Stimulated activated effector memory CD8-positive, alpha-beta T cell treated with anti-CD3 and anti-CD28 coated beads, Interleukin-12 subunit alpha, Interleukin-12 subunit beta, amount 100 ng/mL, for 72 hours (primary cell): ENCODE results near the gene GPR21.
A peak's percentile ranks its signal among the peaks of the same experiment; 100 is the strongest.

ENCODE experiments used
- ATAC-seq: fragments of 150-1000 bp; cut with Tn5 transposase; 2 replicates; pipeline ENCODE4 v1.10.0; 2021
- DNase-seq, 2 donors: peaks; one replicate each; pipeline ENCODE4 v3.0.0; 2021 to 2022; ENCODE audit warnings: low spot score in 2 of 2
- H3K27ac Mint-ChIP-seq: one replicate; pipeline ENCODE4 v1.8.0; 2022; ENCODE audit warnings: mild to moderate bottlenecking, mixed read lengths
- H3K36me3 Mint-ChIP-seq: one replicate; pipeline ENCODE4 v1.8.0; 2022; ENCODE audit warnings: mild to moderate bottlenecking, mixed read lengths
- H3K4me1 Mint-ChIP-seq: one replicate; pipeline ENCODE4 v1.8.0; 2022; ENCODE audit warnings: mixed read lengths
- H3K4me3 Mint-ChIP-seq: one replicate; pipeline ENCODE4 v1.8.0; 2022; ENCODE audit warnings: mild to moderate bottlenecking, mixed read lengths
- H3K9me3 Mint-ChIP-seq: one replicate; pipeline ENCODE4 v1.8.0; 2022; ENCODE audit warnings: mixed read lengths

The GPR21 gene

GRCh38 chr9:123033352-123033751, at the start of gene GPR21:
GPR21 (plus strand) TSS chr9:123033667; CDS start chr9:123034567, 900 bp downstream.
- no peak within 1 kb of the TSS for H3K27ac Mint-ChIP-seq
- H3K4me3 Mint-ChIP-seq = no peak within 1 kb of the TSS
- DNase-seq = no peak

GRCh38 chr9:122986010-122986409, 47.5 kb upstream of the GPR21 start:
- DNase-seq (no peak), ATAC-seq (no peak)
- Mint-ChIP-seq H3K4me3 (no peak overlapping the region), H3K27ac (no peak overlapping the region), H3K36me3 (peaks cover 54% of the 10 kb centered on the region), H3K9me3 (no peaks in the 10 kb centered on the region), H3K4me1 (peaks cover 5% of the 10 kb centered on the region)

More at GRCh38 chr9:123033352-123033751, at the start of gene GPR21:
- no peaks in the 10 kb centered on the region for H3K9me3 Mint-ChIP-seq
- H3K4me1 Mint-ChIP-seq = peaks cover 12% of the 10 kb centered on the region
- H3K36me3 Mint-ChIP-seq = peaks cover 20% of the 10 kb centered on the region
- ATAC-seq = no peak

GRCh38 chr9:122988141-122988540, 45.3 kb upstream of the GPR21 start:
- no peak for ATAC-seq
- Mint-ChIP-seq H3K4me1 (peaks cover 5% of the 10 kb centered on the region), H3K9me3 (no peaks in the 10 kb centered on the region), H3K36me3 (peaks cover 64% of the 10 kb centered on the region), H3K4me3 (no peak overlapping the region), H3K27ac (no peak overlapping the region)
- no peak for DNase-seq

- H3K4me1 Mint-ChIP-seq = peaks cover 5% of the 10 kb centered on the region
- DNase-seq (no peak), ATAC-seq (peak; percentile 79)
- no peak overlapping the region for H3K4me3 Mint-ChIP-seq
- H3K36me3 Mint-ChIP-seq = peaks cover 72% of the 10 kb centered on the region
- no peak overlapping the region for H3K27ac Mint-ChIP-seq
- H3K9me3 Mint-ChIP-seq = no peaks in the 10 kb centered on the region
These were observed 44.4 kb upstream of the GPR21 start for GRCh38 chr9:122988920-122989621.

- Mint-ChIP-seq H3K4me1 (peaks cover 5% of the 10 kb centered on the region), H3K27ac (no peak overlapping the region), H3K36me3 (peaks cover 72% of the 10 kb centered on the region), H3K4me3 (no peak overlapping the region), H3K9me3 (no peaks in the 10 kb centered on the region)
- ATAC-seq (peak; percentile 97), DNase-seq (peak in 1 of 2 donors; percentile 56)
These were observed 42.1 kb upstream of the GPR21 start for GRCh38 chr9:122991370-122991830.

- Mint-ChIP-seq H3K27ac (no peak overlapping the region), H3K9me3 (no peaks in the 10 kb centered on the region), H3K4me3 (no peak overlapping the region), H3K4me1 (no peaks in the 10 kb centered on the region), H3K36me3 (peaks cover 84% of the 10 kb centered on the region)
- ATAC-seq (no peak), DNase-seq (no peak)
These were observed 36.9 kb upstream of the GPR21 start for GRCh38 chr9:122996586-122996985.

- no peak overlapping the region for H3K4me3 Mint-ChIP-seq
- no peaks in the 10 kb centered on the region for H3K4me1 Mint-ChIP-seq
- ATAC-seq = no peak
- H3K9me3 Mint-ChIP-seq = no peaks in the 10 kb centered on the region
- DNase-seq = no peak
- H3K27ac Mint-ChIP-seq = no peak overlapping the region
- H3K36me3 Mint-ChIP-seq = peaks cover 85% of the 10 kb centered on the region
These were observed 35.0 kb upstream of the GPR21 start for GRCh38 chr9:122998448-122998847.

GRCh38 chr9:123000371-123001068, 32.9 kb upstream of the GPR21 start:
- no peak for DNase-seq

GRCh38 chr9:123002754-123003153, 30.7 kb upstream of the GPR21 start:
- ATAC-seq (no peak), DNase-seq (no peak)
- Mint-ChIP-seq H3K9me3 (no peaks in the 10 kb centered on the region), H3K4me3 (no peak overlapping the region), H3K27ac (no peak overlapping the region), H3K4me1 (no peaks in the 10 kb centered on the region), H3K36me3 (peaks cover 73% of the 10 kb centered on the region)

More at GRCh38 chr9:123000371-123001068, 32.9 kb upstream of the GPR21 start:
- Mint-ChIP-seq H3K36me3 (peaks cover 77% of the 10 kb centered on the region), H3K4me1 (no peaks in the 10 kb centered on the region), H3K4me3 (no peak overlapping the region), H3K9me3 (no peaks in the 10 kb centered on the region), H3K27ac (peak overlapping the region; percentile 5)
- ATAC-seq = no peak

GRCh38 chr9:123003466-123003865, 30.0 kb upstream of the GPR21 start:
- no peak for DNase-seq
- peaks cover 71% of the 10 kb centered on the region for H3K36me3 Mint-ChIP-seq
- no peak overlapping the region for H3K4me3 Mint-ChIP-seq
- no peak overlapping the region for H3K27ac Mint-ChIP-seq
- no peaks in the 10 kb centered on the region for H3K4me1 Mint-ChIP-seq
- no peak for ATAC-seq
- H3K9me3 Mint-ChIP-seq = no peaks in the 10 kb centered on the region

GRCh38 chr9:123005964-123006363, 27.5 kb upstream of the GPR21 start:
- Mint-ChIP-seq H3K4me3 (no peak overlapping the region), H3K9me3 (no peaks in the 10 kb centered on the region), H3K4me1 (no peaks in the 10 kb centered on the region), H3K36me3 (peaks cover 54% of the 10 kb centered on the region), H3K27ac (no peak overlapping the region)
- ATAC-seq = no peak
- no peak for DNase-seq

GRCh38 chr9:123007269-123007668, 26.2 kb upstream of the GPR21 start:
- ATAC-seq = no peak
- peaks cover 55% of the 10 kb centered on the region for H3K36me3 Mint-ChIP-seq
- no peaks in the 10 kb centered on the region for H3K4me1 Mint-ChIP-seq
- H3K27ac Mint-ChIP-seq = no peak overlapping the region
- H3K9me3 Mint-ChIP-seq = no peaks in the 10 kb centered on the region
- DNase-seq = no peak
- no peak overlapping the region for H3K4me3 Mint-ChIP-seq

GRCh38 chr9:123008909-123009308, 24.6 kb upstream of the GPR21 start:
- DNase-seq = no peak
- no peaks in the 10 kb centered on the region for H3K9me3 Mint-ChIP-seq
- ATAC-seq = no peak
- H3K36me3 Mint-ChIP-seq = peaks cover 61% of the 10 kb centered on the region
- H3K27ac Mint-ChIP-seq = no peak overlapping the region
- H3K4me3 Mint-ChIP-seq = no peak overlapping the region
- no peaks in the 10 kb centered on the region for H3K4me1 Mint-ChIP-seq

- no peaks in the 10 kb centered on the region for H3K9me3 Mint-ChIP-seq
- ATAC-seq (no peak), DNase-seq (no peak)
- H3K4me1 Mint-ChIP-seq = no peaks in the 10 kb centered on the region
- no peak overlapping the region for H3K27ac Mint-ChIP-seq
- H3K4me3 Mint-ChIP-seq = no peak overlapping the region
- peaks cover 76% of the 10 kb centered on the region for H3K36me3 Mint-ChIP-seq
These were observed 22.1 kb upstream of the GPR21 start for GRCh38 chr9:123011380-123011779.

- H3K4me3 Mint-ChIP-seq = no peak overlapping the region
- H3K27ac Mint-ChIP-seq = no peak overlapping the region
- no peak for ATAC-seq
- H3K36me3 Mint-ChIP-seq = peaks cover 73% of the 10 kb centered on the region
- no peaks in the 10 kb centered on the region for H3K9me3 Mint-ChIP-seq
- no peaks in the 10 kb centered on the region for H3K4me1 Mint-ChIP-seq
- no peak for DNase-seq
These were observed 21.5 kb upstream of the GPR21 start for GRCh38 chr9:123011878-123012528.
